Esophagus squamous epithelium (tissue), 5 donors: ENCODE data around the gene NUBP1. TPM values are rescaled to one million over a fixed set of nuclear protein-coding genes. Genes with fewer than 3 reads are reported as not detected.

Experiments
- DNase-seq: peaks from one replicate; lab custom pipeline; 2025; lab: John Stamatoyannopoulos, UW
- H3K27ac ChIP-seq, 4 donors: fragments of 200-600 bp; sonication (generic); one replicate each; pipeline ENCODE4 v1.5.1; 2016 to 2019; ENCODE audit warnings: mild to moderate bottlenecking in 1 of 4
- H3K27me3 ChIP-seq, 4 donors: fragments of 200-600 bp; sonication (generic); 1 replicate in 3 of 4; 2 replicates in 1 of 4; pipeline versions ENCODE4 v1.5.1 to v1.6.0; 2017 to 2021; ENCODE audit warnings: antibody characterized with exemption in 1 of 4
- H3K36me3 ChIP-seq, 3 donors: fragments of 200-600 bp; sonication (generic); one replicate each; pipeline ENCODE4 v1.5.1; 2016 to 2019
- H3K4me1 ChIP-seq, 3 donors: fragments of 200-600 bp; sonication (generic); one replicate each; pipeline ENCODE4 v1.5.1; 2017 to 2019
- H3K4me3 ChIP-seq, 4 donors: fragments of 200-600 bp; sonication (generic); 1 replicate in 3 of 4; 2 replicates in 1 of 4; pipeline ENCODE4 v1.5.1; 2016 to 2019; ENCODE audit warnings: mild to moderate bottlenecking in 2 of 4, moderate library complexity in 1 of 4
- H3K9me3 ChIP-seq, 3 donors: fragments of 200-600 bp; sonication (generic); one replicate each; pipeline ENCODE4 v1.5.1; 2016 to 2019
- CTCF ChIP-seq, 6 experiments: fragments of 450-650 bp in 4 of 6; fragments of 200-600 bp in 2 of 6; sonication (generic) in 2 of 6; IDR thresholded peaks; one replicate each; pipeline ENCODE4 v1.5.1; 2016 to 2019; ENCODE audit warnings: antibody characterized with exemption in 6 of 6, mild to moderate bottlenecking in 4 of 6, moderate library complexity in 4 of 6
- POLR2A ChIP-seq, 4 donors: fragments of 450-650 bp; IDR thresholded peaks; one replicate each; pipeline ENCODE4 v1.6.1; 2017; ENCODE audit warnings: antibody characterized with exemption in 4 of 4, mild to moderate bottlenecking in 4 of 4, moderate library complexity in 3 of 4
- WGBS, 2 donors: methylation state at CpG; one replicate each; pipeline ENCODE4 v1.1.5; 2018; 5-methylcytosine and 5-hydroxymethylcytosine counted together
- intact Hi-C: fragments of 100-400 bp; cut with DNase I; formaldehyde crosslinking; loops from one replicate; pipeline ENCODE4 v1.15.0; 2022
- small RNA-seq, 4 donors: library from RNA; depleted of rRNA; stranded (forward); fragments of <200 nt; gene quantifications; one replicate each; pipeline ENCODE3, GENCODE V24; 2016
- total RNA-seq, 4 donors: library from RNA; depleted of rRNA; stranded (reverse); fragments of >200 nt; gene quantifications; one replicate each; pipeline ENCODE4 v1.1.0, GENCODE V29; 2016
- donor health status: DM: yes; HTN: yes; CAD: no.

Gene NUBP1
- total RNA-seq, 4 donors from 2014 or later = 18.9 to 25.6 (median 21.1) TPM

DNA sequence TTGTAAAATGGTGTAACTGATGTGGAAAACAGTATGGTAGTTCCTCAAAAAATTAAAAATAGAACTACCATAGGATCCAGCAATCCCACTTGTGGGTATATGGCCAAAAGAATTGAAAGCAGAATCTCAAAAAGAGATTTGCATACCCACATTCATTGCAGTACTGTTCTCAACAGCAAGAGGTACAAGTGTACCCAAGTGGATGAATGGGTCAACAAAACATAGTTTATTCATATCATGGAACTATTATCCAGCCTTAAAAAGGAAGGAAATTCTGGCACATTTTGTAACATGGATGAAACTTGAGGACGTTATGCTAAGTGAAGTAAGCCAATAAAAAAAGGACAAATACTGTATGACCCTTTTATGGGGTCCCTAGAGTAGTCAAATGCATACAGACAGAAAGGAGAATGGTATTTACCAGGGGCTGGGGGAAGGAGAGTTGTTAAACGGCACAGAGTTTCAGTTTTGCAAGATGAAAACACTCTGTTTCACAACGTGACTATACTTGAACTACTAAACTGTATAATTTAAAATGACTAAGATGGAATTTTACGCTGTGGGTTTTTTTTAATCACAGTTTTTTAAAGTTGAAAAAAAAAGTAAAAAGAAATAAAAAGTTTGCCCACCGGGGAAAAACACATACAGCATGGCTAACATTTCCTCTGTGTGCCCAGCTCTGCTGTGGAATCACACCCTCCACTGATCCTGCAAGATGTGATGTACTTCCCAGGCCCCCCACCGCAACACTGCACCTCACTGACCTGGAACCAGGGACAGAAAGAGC, 68.9 kb downstream of the NUBP1 start:
- H3K36me3 ChIP-seq = no peaks in the 10 kb centered on the region
- H3K9me3 ChIP-seq = no peaks in the 10 kb centered on the region
- intact Hi-C loops = no loop called here
- H3K27ac ChIP-seq = no peak overlapping the region
- WGBS, 2 donors = 26 to 30% methylated on average over 5 to 6 of the region's 6 CpGs
- H3K4me1 ChIP-seq = no peaks in the 10 kb centered on the region
- TF ChIP-seq POLR2A (IDR thresholded peaks at IDR 0.05) (no peak), CTCF (IDR thresholded peaks at IDR 0.05) (no peak)
- no peak for DNase-seq
- peaks cover 0 to 3% (median 0%) of the 10 kb centered on the region in 4 donors for H3K27me3 ChIP-seq
- H3K4me3 ChIP-seq = no peak overlapping the region

GRCh38 chr16:10813099-10813455, 69.4 kb downstream of the NUBP1 start:
- Histone ChIP-seq H3K27ac (no peak overlapping the region), H3K9me3 (no peaks in the 10 kb centered on the region), H3K4me1 (peaks cover 0 to 3% (median 0%) of the 10 kb centered on the region in 3 donors), H3K27me3 (peaks cover 0 to 8% (median 0%) of the 10 kb centered on the region in 4 donors), H3K4me3 (no peak overlapping the region), H3K36me3 (no peaks in the 10 kb centered on the region)
- TF ChIP-seq CTCF (IDR thresholded peaks at IDR 0.05) (no peak), POLR2A (IDR thresholded peaks at IDR 0.05) (no peak)
- intact Hi-C loops = no loop called here
- no peak for DNase-seq
- 66 to 75% methylated on average over 4 of the region's 4 CpGs for WGBS, 2 donors

DNA sequence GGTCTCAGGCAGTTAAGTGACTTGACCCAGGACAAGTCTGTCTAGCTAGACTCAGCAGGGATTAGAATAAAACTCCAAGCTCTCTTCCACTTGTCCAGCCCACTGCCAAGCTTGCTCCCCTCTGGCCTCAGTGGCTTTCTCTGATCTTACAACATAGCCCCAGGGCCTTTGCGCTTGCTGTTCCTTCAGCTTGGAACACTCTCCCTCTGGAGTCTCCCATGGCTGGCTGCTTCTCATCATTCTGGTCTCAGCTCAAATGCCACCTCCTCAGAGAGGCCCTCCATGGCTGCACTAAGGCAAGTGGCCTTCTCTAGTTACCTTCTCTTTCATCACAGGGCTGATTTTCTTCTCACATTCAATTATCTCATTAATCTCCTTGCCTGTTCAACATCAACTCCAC, 73.9 kb downstream of the NUBP1 start:
- intact Hi-C loops = no loop called here
- 93 to 100% methylated on average over 1 of the region's 1 CpG for whole genome bisulfite sequencing, 2 donors
- Histone ChIP-seq H3K36me3 (no peaks in the 10 kb centered on the region), H3K27me3 (peaks cover 0 to 18% (median 0%) of the 10 kb centered on the region in 4 donors), H3K27ac (no peak overlapping the region), H3K4me1 (peaks cover 0 to 8% (median 0%) of the 10 kb centered on the region in 3 donors), H3K4me3 (no peak overlapping the region), H3K9me3 (no peaks in the 10 kb centered on the region)
- no peak for TF ChIP-seq CTCF (IDR thresholded peaks at IDR 0.05)
- TF ChIP-seq POLR2A (IDR thresholded peaks at IDR 0.05) = no peak
- DNase-seq = no peak

DNA sequence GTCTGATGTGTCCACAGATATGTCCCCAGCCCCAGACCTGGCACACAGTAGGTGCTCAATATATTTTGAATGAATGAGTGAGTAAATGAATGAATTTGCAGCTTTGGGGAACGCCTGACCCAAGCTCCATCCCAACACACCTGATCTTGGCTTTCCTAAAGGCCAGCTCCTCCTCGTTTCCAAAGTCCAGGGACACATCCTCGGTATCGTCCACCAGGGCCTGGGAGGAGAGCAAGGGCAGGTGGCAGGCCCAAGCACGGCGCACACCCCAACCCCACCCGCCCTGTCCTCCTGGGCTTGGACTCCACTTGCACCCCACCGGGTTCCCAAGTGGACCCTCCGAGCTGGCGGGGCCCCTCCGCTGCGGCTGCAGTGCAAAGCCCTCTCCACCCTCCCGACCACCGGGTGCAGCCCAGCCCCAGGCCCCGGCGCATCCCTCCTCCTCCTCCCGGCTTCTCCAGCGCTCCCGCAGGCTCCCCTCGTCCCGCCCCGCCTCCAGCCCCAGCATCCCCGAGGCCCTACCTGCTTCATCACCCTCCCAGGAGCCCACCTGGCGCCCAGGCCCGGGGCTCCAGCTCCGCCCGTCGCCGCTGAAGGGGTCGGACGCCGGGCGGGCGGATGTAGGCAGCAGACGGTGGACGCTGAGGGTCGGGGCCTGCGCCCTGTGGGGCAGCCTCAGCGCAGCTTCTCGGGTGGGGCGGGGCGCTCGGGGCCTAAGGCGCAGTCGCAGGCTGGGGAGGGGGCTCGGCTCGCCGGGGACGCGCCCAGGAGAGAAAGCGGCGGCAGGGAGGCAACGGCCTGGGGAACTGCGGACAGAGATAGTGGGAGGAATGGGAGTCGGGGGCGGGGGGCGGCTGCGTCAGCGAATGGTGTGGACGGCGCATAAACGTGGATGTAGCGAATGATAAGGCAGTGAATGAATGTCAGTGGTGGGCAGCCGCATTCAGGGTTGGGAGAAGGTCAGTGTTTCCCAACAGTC, 74.6 kb downstream of the NUBP1 start, which contains the start of gene TVP23A:
Gene TVP23A, minus strand, starts transcription at position 832 of the 979 bp plus-strand sequence. Its CDS starts 301 bp downstream, at position 531.
- TF ChIP-seq POLR2A (IDR thresholded peaks at IDR 0.05) (no peak), CTCF (IDR thresholded peaks at IDR 0.05) (no peak)
- intact Hi-C loops = no loop called here
- no peaks in the 10 kb centered on the region for H3K36me3 ChIP-seq

More for the DNA sequence above, 74.6 kb downstream of the NUBP1 start, which contains the start of gene TVP23A:
- WGBS, 2 donors = 67 to 81% methylated on average over 19 to 32 of the region's 64 CpGs
- Histone ChIP-seq H3K27ac (no peak within 1 kb of the TSS), H3K4me3 (peak within 1 kb of the TSS in 2 of 4 donors; percentile 38 to 54), H3K4me1 (peaks cover 0 to 8% (median 0%) of the 10 kb centered on the region in 3 donors), H3K27me3 (peaks cover 0 to 18% (median 0%) of the 10 kb centered on the region in 4 donors), H3K9me3 (no peaks in the 10 kb centered on the region)
- DNase-seq = no peak

Small RNA genes within 50 kb of the gene (small RNA-seq; reads per million reads assigned to genes)
- gene MTND4LP24 = 0 reads per million in 4 donors
- 0 reads per million in 4 donors for gene MTND6P33

Other genes with a start within 250 kb of the NUBP1 start
- 100 to 1,000 TPM; 108 to 121 (median 109) TPM for gene EMP2, start 163.2 kb upstream of the NUBP1 start, total RNA-seq
- gene TEKT5, start 48.9 kb upstream of the NUBP1 start, total RNA-seq = not detected
- gene TVP23A, start 75.0 kb downstream of the NUBP1 start, total RNA-seq = under 1 TPM in 1 of 4 donors, not detected in 3; 0.19 TPM
- gene CIITA, start 133.4 kb downstream of the NUBP1 start, total RNA-seq = 10 to 100 TPM in 1 of 4 donors, 1 to 10 TPM in 3; 3.2 to 12.6 (median 5.7) TPM
- 10 to 100 TPM; 22.6 to 60.1 (median 28.4) TPM for gene DEXI, start 198.6 kb downstream of the NUBP1 start, total RNA-seq
- 10 to 100 TPM; 20.3 to 25.7 (median 25.1) TPM for gene CLEC16A, start 200.7 kb downstream of the NUBP1 start, total RNA-seq